GM12872 (cell line): ENCODE data around the gene BTNL8.

Experiments used
- TF ChIP-seq, protein P1 (sequence below): IDR thresholded peaks from 3 replicates; pipeline ENCODE4 v1.5.1; 2011; ENCODE audit warnings: low read depth, mild to moderate bottlenecking, low read length, moderate library complexity; ENCODE audit not compliant: insufficient read depth

The BTNL8 gene

DNA sequence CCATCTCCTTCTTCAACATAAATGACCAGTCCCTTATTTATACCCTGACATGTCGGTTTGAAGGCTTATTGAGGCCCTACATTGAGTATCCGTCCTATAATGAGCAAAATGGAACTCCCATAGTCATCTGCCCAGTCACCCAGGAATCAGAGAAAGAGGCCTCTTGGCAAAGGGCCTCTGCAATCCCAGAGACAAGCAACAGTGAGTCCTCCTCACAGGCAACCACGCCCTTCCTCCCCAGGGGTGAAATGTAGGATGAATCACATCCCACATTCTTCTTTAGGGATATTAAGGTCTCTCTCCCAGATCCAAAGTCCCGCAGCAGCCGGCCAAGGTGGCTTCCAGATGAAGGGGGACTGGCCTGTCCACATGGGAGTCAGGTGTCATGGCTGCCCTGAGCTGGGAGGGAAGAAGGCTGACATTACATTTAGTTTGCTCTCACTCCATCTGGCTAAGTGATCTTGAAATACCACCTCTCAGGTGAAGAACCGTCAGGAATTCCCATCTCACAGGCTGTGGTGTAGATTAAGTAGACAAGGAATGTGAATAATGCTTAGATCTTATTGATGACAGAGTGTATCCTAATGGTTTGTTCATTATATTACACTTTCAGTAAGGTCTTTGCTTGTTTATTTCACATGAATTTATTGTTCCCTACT is 51.5 kb downstream of the BTNL8 start:
- TF ChIP-seq, protein P1, sequence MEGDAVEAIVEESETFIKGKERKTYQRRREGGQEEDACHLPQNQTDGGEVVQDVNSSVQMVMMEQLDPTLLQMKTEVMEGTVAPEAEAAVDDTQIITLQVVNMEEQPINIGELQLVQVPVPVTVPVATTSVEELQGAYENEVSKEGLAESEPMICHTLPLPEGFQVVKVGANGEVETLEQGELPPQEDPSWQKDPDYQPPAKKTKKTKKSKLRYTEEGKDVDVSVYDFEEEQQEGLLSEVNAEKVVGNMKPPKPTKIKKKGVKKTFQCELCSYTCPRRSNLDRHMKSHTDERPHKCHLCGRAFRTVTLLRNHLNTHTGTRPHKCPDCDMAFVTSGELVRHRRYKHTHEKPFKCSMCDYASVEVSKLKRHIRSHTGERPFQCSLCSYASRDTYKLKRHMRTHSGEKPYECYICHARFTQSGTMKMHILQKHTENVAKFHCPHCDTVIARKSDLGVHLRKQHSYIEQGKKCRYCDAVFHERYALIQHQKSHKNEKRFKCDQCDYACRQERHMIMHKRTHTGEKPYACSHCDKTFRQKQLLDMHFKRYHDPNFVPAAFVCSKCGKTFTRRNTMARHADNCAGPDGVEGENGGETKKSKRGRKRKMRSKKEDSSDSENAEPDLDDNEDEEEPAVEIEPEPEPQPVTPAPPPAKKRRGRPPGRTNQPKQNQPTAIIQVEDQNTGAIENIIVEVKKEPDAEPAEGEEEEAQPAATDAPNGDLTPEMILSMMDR: no peak

DNA sequence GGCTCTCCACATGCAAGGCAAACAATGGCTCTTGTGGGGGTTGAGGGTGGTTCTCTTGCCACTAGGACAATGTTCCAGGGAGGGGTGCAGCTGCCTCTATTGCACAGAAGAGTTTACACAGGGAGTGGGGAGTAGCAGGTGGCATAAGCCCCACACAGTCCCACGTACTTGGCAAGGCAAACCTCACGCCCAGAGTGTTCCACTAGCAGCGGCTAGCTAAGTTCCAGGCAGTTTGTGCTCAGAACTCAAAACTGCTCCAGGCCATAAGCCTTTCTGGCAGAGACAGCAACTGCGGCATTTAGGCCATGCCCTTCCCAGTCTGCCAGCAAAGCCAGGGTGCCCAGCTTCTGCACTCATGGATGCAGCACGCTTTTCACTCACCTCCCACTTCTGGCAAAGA is 60.7 kb downstream of the BTNL8 start:
- TF ChIP-seq, protein P1: no peak

DNA sequence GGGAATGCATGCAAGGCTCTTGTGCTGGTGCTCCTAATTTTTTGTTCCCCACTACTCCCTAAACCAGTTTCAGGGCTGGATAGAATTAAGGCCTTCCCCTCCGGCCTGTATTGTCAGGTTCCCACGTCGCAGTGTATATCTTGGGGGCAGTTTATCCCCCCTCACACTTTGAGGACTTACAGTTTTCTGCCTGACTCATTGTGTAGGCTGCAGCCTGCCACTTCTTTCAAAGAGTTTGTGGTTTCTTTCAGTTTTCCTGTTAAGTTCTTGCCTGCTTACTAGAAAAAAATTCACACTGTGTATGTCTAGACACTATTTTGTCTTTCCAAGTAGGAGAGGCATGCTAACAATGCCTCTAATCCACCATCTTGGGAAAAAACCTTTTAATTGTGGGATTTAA is 61.2 kb downstream of the BTNL8 start:
- TF ChIP-seq, protein P1: no peak

DNA sequence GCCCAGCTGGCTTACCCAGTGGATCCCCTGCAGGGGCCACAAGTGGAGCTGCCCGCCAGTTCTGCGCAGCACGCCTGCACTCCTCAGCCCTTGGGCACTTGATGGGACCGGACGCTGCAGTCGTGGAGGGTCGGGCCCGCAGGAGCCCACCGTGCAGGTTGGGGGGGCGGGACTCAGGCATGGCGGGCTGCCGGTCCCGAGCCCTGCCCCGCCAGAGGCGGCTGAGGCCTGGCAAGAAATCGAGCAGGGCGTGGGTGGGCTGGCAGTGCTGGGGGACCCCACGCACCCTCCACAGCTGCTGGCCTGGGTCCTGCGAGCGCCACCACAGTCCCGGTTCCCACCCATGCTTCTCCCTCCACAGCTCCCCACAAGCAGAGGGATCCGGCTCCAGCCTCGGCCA is 70.4 kb downstream of the BTNL8 start:
- TF ChIP-seq, protein P1: no peak

DNA sequence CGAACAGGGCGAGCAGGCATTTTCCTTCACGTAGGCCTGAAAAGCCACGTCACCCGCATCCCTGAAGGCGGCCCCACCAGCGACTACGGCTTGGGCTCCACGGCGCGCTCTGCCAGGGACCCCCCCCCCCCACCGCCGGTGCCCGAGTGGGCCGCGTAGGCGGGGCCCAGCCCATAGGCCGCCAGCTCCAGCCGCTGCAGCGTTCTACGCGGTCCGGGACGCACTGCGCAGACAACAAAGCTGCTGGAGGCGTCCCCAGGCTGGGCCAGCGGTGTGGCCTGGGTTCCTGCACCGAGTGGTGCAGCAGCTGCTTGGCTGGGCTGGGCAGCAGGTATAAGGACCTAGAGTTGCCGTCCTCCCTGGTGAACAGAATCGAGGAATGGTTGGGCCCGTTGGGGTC is 71.4 kb downstream of the BTNL8 start:
- TF ChIP-seq, protein P1: no peak

DNA sequence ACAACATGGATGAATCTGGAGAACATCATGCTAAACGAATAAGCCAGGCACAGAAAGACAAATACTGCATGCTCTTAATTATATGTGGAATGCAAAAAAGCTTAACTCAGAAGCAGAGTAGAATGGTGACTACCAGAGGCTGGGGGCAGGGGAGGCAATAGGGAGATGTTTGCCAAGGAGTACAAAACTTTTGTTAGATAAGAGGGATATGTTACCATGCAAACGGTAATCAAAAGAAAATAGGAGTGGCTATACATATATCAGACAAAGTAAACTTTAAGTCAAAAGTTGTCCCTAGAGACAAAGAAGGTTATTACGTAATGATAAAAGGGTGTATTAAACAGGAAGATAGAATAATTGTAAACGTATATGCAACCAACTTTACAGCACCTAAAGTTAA is 71.9 kb downstream of the BTNL8 start:
- TF ChIP-seq, protein P1: no peak

DNA sequence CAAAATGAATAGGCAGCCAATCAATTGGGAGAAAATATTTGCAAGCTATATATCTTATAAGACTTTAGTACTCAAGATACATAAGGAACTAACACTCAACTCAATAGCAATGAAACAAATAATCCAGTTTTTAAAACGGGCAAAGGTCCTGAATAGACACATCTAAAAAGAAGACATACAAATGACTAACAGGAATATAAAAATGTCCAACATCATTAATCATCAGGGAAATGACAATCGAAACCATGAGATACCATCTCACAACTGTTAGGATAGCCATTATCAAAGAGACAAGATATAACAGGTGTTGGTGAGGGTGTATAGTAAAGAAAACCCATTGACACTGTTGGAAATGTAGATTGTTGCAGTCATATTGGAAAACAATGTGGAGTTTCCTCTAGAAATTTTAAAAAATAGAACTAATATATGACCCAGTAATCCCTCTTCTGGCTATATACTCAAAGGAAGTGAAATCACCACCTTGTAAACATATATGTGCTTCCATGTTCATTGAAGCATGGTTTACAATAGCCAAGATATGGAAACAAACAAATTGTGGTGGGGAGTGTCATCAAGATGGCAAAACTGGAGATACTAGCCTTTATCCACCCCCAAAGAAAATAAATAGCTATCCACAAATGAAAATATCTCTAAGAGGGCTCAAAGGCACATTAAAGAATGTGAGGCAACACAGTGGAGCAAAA is 75.8 kb downstream of the BTNL8 start:
- TF ChIP-seq, protein P1: no peak
